Neural cell (in vitro differentiated cells): Measurements from ENCODE around the gene NTSR2. TPM values are rescaled to one million over a fixed set of nuclear protein-coding genes. Genes with fewer than 3 reads are reported as not detected.

Source experiments
- H2AFZ ChIP-seq: fragments of 200-600, 300-800 bp; sonication (generic), shearing (Covaris generic); 2 replicates; pipeline ENCODE4 v1.6.0; 2014; ENCODE audit warnings: low read depth, mild to moderate bottlenecking, antibody characterized with exemption, low read length, moderate library complexity
- H3F3A ChIP-seq: fragments of 200-600 bp; shearing (Covaris generic); 2 replicates; pipeline ENCODE4 v1.6.1; 2016; ENCODE audit warnings: mild to moderate bottlenecking, moderate library complexity, mixed read lengths, antibody characterized with exemption, low read length; ENCODE audit not compliant: insufficient read depth, poor library complexity, severe bottlenecking
- H3K27ac ChIP-seq: fragments of 200-600, 300-800 bp; sonication (generic), shearing (Covaris generic); 2 replicates; pipeline ENCODE4 v1.5.1; 2014; ENCODE audit warnings: mild to moderate bottlenecking, low read length, moderate library complexity
- H3K27me3 ChIP-seq: fragments of 300-800, 200-600 bp; sonication (generic), shearing (Covaris generic); 2 replicates; pipeline ENCODE4 v1.6.0; 2014; ENCODE audit warnings: mild to moderate bottlenecking, low read depth, low read length, moderate library complexity; ENCODE audit not compliant: insufficient read depth
- H3K36me3 ChIP-seq: fragments of 300-800, 200-600 bp; sonication (generic), shearing (Covaris generic); 2 replicates; pipeline ENCODE4 v1.5.1; 2014; ENCODE audit warnings: mild to moderate bottlenecking, antibody characterized with exemption, low read length, moderate library complexity; ENCODE audit not compliant: insufficient read depth
- H3K4me2 ChIP-seq: fragments of 300-800, 200-600 bp; sonication (generic), shearing (Covaris generic); 2 replicates; pipeline ENCODE4 v1.6.0; 2014; ENCODE audit warnings: mild to moderate bottlenecking, low read length
- H3K4me3 ChIP-seq: fragments of 300-800, 200-600 bp; sonication (generic), shearing (Covaris generic); 2 replicates; pipeline ENCODE4 v1.5.1; 2014; ENCODE audit warnings: mild to moderate bottlenecking, low read length, moderate library complexity
- H3K79me2 ChIP-seq: fragments of 200-600 bp; shearing (Covaris generic); replicated peaks from 2 replicates; pipeline ENCODE4 v1.6.0; 2014; ENCODE audit warnings: mild to moderate bottlenecking, low read length, moderate library complexity; ENCODE audit not compliant: insufficient read depth
- H3K9ac ChIP-seq: fragments of 300-800, 200-600 bp; sonication (generic), shearing (Covaris generic); 2 replicates; pipeline ENCODE4 v1.6.1; 2016; ENCODE audit warnings: mild to moderate bottlenecking, low read length, mixed read lengths
- H3K9me2 ChIP-seq: fragments of 200-600 bp; shearing (Covaris generic); 2 replicates; pipeline ENCODE4 v1.6.1; 2016; ENCODE audit warnings: mild to moderate bottlenecking, low read length, mixed read lengths; ENCODE audit not compliant: insufficient read depth
- H3K9me3 ChIP-seq: fragments of 200-600, 300-800 bp; sonication (generic), shearing (Covaris generic); 2 replicates; pipeline ENCODE4 v1.6.1; 2016; ENCODE audit warnings: mild to moderate bottlenecking, mixed run types, low read length, moderate library complexity, mixed read lengths
- H4K20me1 ChIP-seq: fragments of 200-600 bp; shearing (Covaris generic); 2 replicates; pipeline ENCODE4 v1.6.1; 2016; ENCODE audit warnings: mild to moderate bottlenecking, mixed run types; ENCODE audit not compliant: insufficient read depth
- EP300 ChIP-seq: fragments of 450-650 bp; conservative IDR thresholded peaks from 2 replicates; pipeline ENCODE4 v1.6.1; 2014; ENCODE audit warnings: antibody characterized with exemption, mild to moderate bottlenecking, moderate library complexity; ENCODE audit not compliant: poor library complexity, severe bottlenecking
- EZH2 ChIP-seq: fragments of 200-600, 300-800 bp; shearing (Covaris generic), sonication (generic); IDR thresholded peaks from 2 replicates; pipeline ENCODE4 v1.6.1; 2014; ENCODE audit warnings: antibody characterized with exemption, low read length, borderline replicate concordance, mild to moderate bottlenecking; ENCODE audit not compliant: insufficient read depth, poor library complexity, severe bottlenecking
- MXI1 ChIP-seq: fragments of 450-650 bp; conservative IDR thresholded peaks from 2 replicates; pipeline ENCODE4 v1.6.1; 2014; ENCODE audit warnings: antibody characterized with exemption, mild to moderate bottlenecking; ENCODE audit not compliant: poor library complexity, severe bottlenecking
- POLR2AphosphoS5 ChIP-seq: IDR thresholded peaks from 2 replicates; pipeline ENCODE4 v1.6.1; 2012
- RAD21 ChIP-seq: fragments of 450-650 bp; conservative IDR thresholded peaks from 2 replicates; pipeline ENCODE4 v1.6.1; 2014; ENCODE audit warnings: antibody characterized with exemption, mild to moderate bottlenecking, moderate library complexity
- REST ChIP-seq: IDR thresholded peaks from 2 replicates; pipeline ENCODE4 v1.6.1; 2012; ENCODE audit warnings: borderline replicate concordance
- SMC3 ChIP-seq: fragments of 450-650 bp; conservative IDR thresholded peaks from 2 replicates; pipeline ENCODE4 v1.6.1; 2014; ENCODE audit warnings: antibody characterized with exemption, mild to moderate bottlenecking, moderate library complexity; ENCODE audit not compliant: poor library complexity
- TAF1 ChIP-seq: IDR thresholded peaks from 2 replicates; pipeline ENCODE4 v1.6.1; 2012; ENCODE audit warnings: low read depth
- polyA plus RNA-seq: library from polyadenylated mRNA; depleted of rRNA; stranded (reverse); fragments of >200 nt; gene quantifications from 2 replicates; pipeline ENCODE4 v1.2.3, GENCODE V29; 2014
- TF ChIP-seq, protein P1 (sequence below): fragments of 450-650 bp; IDR thresholded peaks from 2 replicates; pipeline ENCODE4 v1.5.1; 2014; ENCODE audit warnings: antibody characterized with exemption, mild to moderate bottlenecking, moderate library complexity; ENCODE audit not compliant: poor library complexity, severe bottlenecking

NTSR2 gene
- polyA plus RNA-seq, 1 donor from 2014 or later: not detected

- Histone ChIP-seq H3K27ac (no peak overlapping the region), H2AFZ (no peak overlapping the region), H3K4me2 (no peak overlapping the region)
These were observed 17.7 kb upstream of the NTSR2 start for GRCh38 chr2:11687736-11688135.

GRCh38 chr2:11685906-11686470 is 16.0 kb upstream of the NTSR2 start:
- Histone ChIP-seq H3K36me3 (no peaks in the 10 kb centered on the region), H3F3A (no peaks in the 10 kb centered on the region), H3K9me2 (no peaks in the 10 kb centered on the region), H3K27ac (no peak overlapping the region), H3K9me3 (no peaks in the 10 kb centered on the region), H4K20me1 (no peaks in the 10 kb centered on the region), H3K79me2 (no peaks in the 10 kb centered on the region), H3K4me3 (no peak overlapping the region), H3K4me2 (no peak overlapping the region), H2AFZ (no peak overlapping the region), H3K9ac (no peak overlapping the region), H3K27me3 (no peaks in the 10 kb centered on the region)
- TF ChIP-seq, protein P1, sequence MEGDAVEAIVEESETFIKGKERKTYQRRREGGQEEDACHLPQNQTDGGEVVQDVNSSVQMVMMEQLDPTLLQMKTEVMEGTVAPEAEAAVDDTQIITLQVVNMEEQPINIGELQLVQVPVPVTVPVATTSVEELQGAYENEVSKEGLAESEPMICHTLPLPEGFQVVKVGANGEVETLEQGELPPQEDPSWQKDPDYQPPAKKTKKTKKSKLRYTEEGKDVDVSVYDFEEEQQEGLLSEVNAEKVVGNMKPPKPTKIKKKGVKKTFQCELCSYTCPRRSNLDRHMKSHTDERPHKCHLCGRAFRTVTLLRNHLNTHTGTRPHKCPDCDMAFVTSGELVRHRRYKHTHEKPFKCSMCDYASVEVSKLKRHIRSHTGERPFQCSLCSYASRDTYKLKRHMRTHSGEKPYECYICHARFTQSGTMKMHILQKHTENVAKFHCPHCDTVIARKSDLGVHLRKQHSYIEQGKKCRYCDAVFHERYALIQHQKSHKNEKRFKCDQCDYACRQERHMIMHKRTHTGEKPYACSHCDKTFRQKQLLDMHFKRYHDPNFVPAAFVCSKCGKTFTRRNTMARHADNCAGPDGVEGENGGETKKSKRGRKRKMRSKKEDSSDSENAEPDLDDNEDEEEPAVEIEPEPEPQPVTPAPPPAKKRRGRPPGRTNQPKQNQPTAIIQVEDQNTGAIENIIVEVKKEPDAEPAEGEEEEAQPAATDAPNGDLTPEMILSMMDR: no peak
- no peak for TF ChIP-seq POLR2AphosphoS5
- no peak for TF ChIP-seq RAD21
- no peak for TF ChIP-seq MXI1
- no peak for TF ChIP-seq SMC3
- no peak for TF ChIP-seq REST
- no peak for TF ChIP-seq EZH2
- TF ChIP-seq EP300: no peak

More at GRCh38 chr2:11687736-11688135, 17.7 kb upstream of the NTSR2 start:
- H3F3A ChIP-seq: no peaks in the 10 kb centered on the region
- no peaks in the 10 kb centered on the region for H3K79me2 ChIP-seq
- no peaks in the 10 kb centered on the region for H3K27me3 ChIP-seq
- TF ChIP-seq REST (no peak), TAF1 (no peak), SMC3 (no peak), EP300 (no peak), EZH2 (no peak), POLR2AphosphoS5 (no peak)
- TF ChIP-seq, protein P1: no peak
- no peaks in the 10 kb centered on the region for H4K20me1 ChIP-seq
- H3K36me3 ChIP-seq: no peaks in the 10 kb centered on the region
- H3K9me2 ChIP-seq: no peaks in the 10 kb centered on the region
- H3K9ac ChIP-seq: no peak overlapping the region
- no peaks in the 10 kb centered on the region for H3K9me3 ChIP-seq
- H3K4me3 ChIP-seq: no peak overlapping the region
